Esophagus (tissue), 2 donors: ENCODE results near the gene MTHFSD. TPM values are rescaled to one million over a fixed set of nuclear protein-coding genes. Genes with fewer than 3 reads are reported as not detected.

Source experiments
- H3K27ac ChIP-seq, 2 donors: one replicate each; pipeline ENCODE4 v1.5.1; 2013; ENCODE audit warnings: low read depth in 2 of 2, mild to moderate bottlenecking in 2 of 2, inconsistent platforms in 1 of 2, low read length in 1 of 2, moderate library complexity in 1 of 2
- H3K27me3 ChIP-seq, 2 donors: one replicate each; pipeline ENCODE4 v1.6.1; 2013; ENCODE audit warnings: low read length in 2 of 2, control low read depth in 1 of 2, mild to moderate bottlenecking in 1 of 2; ENCODE audit not compliant: insufficient read depth in 2 of 2, control insufficient read depth in 1 of 2
- H3K36me3 ChIP-seq, 2 donors: one replicate each; pipeline ENCODE4 v1.6.1; 2013; ENCODE audit warnings: low read length in 1 of 2; ENCODE audit not compliant: control insufficient read depth in 2 of 2, insufficient read depth in 2 of 2
- H3K4me1 ChIP-seq, 2 donors: one replicate each; pipeline ENCODE4 v1.6.1; 2013; ENCODE audit warnings: low read length in 1 of 2; ENCODE audit not compliant: control insufficient read depth in 2 of 2, insufficient read depth in 2 of 2
- H3K4me3 ChIP-seq, 2 donors: one replicate each; pipeline ENCODE4 v1.5.1; 2013; ENCODE audit warnings: low read length in 2 of 2, mild to moderate bottlenecking in 2 of 2, low read depth in 1 of 2, moderate library complexity in 1 of 2
- H3K9me3 ChIP-seq, 2 donors: one replicate each; pipeline ENCODE4 v1.6.1; 2013; ENCODE audit warnings: mild to moderate bottlenecking in 2 of 2, low read depth in 1 of 2, low read length in 1 of 2, moderate library complexity in 1 of 2; ENCODE audit not compliant: control insufficient read depth in 2 of 2, insufficient read depth in 1 of 2
- WGBS, 2 donors: extraction: QIAGEN DNeasy Blood & Tissue Kit; methylation state at CpG; one replicate each; pipeline ENCODE4 v1.1.7; 2013; 5-methylcytosine and 5-hydroxymethylcytosine counted together
- polyA plus RNA-seq, 2 donors: library from polyadenylated mRNA; stranded (reverse); fragments of 200-250 nt; gene quantifications; one replicate each; pipeline ENCODE4 v1.2.3, GENCODE V29; 2013
- donor health status: healthy with polysubstance abuse.
- donor health status: Bipolar disorder and iron deficiency.

The MTHFSD gene, protein sequence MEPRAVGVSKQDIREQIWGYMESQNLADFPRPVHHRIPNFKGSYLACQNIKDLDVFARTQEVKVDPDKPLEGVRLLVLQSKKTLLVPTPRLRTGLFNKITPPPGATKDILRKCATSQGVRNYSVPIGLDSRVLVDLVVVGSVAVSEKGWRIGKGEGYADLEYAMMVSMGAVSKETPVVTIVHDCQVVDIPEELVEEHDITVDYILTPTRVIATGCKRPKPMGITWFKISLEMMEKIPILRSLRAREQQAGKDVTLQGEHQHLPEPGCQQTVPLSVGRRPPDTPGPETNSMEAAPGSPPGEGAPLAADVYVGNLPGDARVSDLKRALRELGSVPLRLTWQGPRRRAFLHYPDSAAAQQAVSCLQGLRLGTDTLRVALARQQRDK
- 10 to 100 TPM in 1 of 2 donors, 1 to 10 TPM in 1; 9.7 to 14.1 TPM for polyA plus RNA-seq

- Histone ChIP-seq H3K27me3 (no peaks in the 10 kb centered on the region), H3K36me3 (peaks cover 0 to 7% of the 10 kb centered on the region in 2 donors), H3K4me3 (peak within 1 kb of the TSS; percentile 82 to 90), H3K4me1 (peaks cover 0 to 9% of the 10 kb centered on the region in 2 donors), H3K9me3 (no peaks in the 10 kb centered on the region), H3K27ac (peak within 1 kb of the TSS; percentile 65 to 84)
- 5% methylated on average over 67 to 70 of the region's 70 CpGs for WGBS, 2 donors
These were observed at the start of gene MTHFSD for GRCh38 chr16:86554917-86555703. Gene MTHFSD (minus strand): TSS chr16:86555235. CDS start chr16:86555184, 51 bp downstream.

DNA sequence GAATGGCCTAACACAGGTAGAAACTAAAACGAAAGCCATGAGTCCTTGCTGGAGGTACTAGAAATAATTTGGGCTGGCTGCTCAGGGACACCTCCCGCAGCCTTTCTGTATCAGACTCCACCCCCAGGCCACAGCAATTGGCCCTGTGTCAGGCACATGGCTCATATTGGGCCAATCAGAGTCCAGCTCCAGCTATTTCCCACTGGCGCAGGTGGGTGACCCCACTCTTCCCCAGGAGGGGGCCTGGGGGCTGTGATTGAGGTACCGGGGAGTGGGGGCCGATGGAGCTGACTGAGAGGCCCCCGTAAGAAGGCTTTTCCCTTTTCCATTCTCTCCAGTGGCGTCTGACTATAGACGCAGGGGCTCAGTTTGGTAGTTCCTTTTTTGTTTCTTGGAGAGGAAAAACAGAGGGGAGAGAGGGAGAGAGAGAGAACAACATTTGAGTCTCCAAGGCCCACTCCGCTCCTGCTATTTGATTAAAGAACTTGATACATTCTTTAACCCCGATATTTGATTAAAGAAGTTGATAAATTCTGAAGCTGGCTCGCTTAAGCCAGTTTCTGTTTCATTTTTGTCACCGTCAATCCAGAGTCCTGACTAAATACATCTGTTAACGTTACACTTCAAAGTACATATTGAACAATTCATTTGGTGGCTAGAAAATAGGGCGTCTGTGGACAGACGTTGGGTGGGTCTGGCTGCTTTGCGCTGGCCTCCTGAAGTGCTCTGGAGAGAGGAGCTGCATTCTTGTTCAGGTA, 49.6 kb upstream of the MTHFSD start:
- no peaks in the 10 kb centered on the region for H3K36me3 ChIP-seq
- H3K27ac ChIP-seq = no peak overlapping the region
- no peaks in the 10 kb centered on the region for H3K27me3 ChIP-seq
- no peaks in the 10 kb centered on the region for H3K9me3 ChIP-seq
- H3K4me3 ChIP-seq = peak overlapping the region in 1 of 2 donors; percentile 21
- WGBS, 2 donors = 60 to 61% methylated on average over 16 of the region's 16 CpGs
- H3K4me1 ChIP-seq = no peaks in the 10 kb centered on the region

GRCh38 chr16:86602521-86602920, 47.5 kb upstream of the MTHFSD start:
- H3K36me3 ChIP-seq = no peaks in the 10 kb centered on the region
- no peaks in the 10 kb centered on the region for H3K27me3 ChIP-seq
- no peaks in the 10 kb centered on the region for H3K9me3 ChIP-seq
- H3K27ac ChIP-seq = no peak overlapping the region
- 73 to 77% methylated on average over 4 of the region's 4 CpGs for WGBS, 2 donors
- no peak overlapping the region for H3K4me3 ChIP-seq
- H3K4me1 ChIP-seq = no peaks in the 10 kb centered on the region

GRCh38 chr16:86601356-86601755, 46.3 kb upstream of the MTHFSD start:
- no peaks in the 10 kb centered on the region for H3K27me3 ChIP-seq
- WGBS, 2 donors = 86 to 87% methylated on average over 2 of the region's 2 CpGs
- no peaks in the 10 kb centered on the region for H3K36me3 ChIP-seq
- no peaks in the 10 kb centered on the region for H3K4me1 ChIP-seq
- no peak overlapping the region for H3K27ac ChIP-seq
- H3K9me3 ChIP-seq = no peaks in the 10 kb centered on the region
- H3K4me3 ChIP-seq = no peak overlapping the region

DNA sequence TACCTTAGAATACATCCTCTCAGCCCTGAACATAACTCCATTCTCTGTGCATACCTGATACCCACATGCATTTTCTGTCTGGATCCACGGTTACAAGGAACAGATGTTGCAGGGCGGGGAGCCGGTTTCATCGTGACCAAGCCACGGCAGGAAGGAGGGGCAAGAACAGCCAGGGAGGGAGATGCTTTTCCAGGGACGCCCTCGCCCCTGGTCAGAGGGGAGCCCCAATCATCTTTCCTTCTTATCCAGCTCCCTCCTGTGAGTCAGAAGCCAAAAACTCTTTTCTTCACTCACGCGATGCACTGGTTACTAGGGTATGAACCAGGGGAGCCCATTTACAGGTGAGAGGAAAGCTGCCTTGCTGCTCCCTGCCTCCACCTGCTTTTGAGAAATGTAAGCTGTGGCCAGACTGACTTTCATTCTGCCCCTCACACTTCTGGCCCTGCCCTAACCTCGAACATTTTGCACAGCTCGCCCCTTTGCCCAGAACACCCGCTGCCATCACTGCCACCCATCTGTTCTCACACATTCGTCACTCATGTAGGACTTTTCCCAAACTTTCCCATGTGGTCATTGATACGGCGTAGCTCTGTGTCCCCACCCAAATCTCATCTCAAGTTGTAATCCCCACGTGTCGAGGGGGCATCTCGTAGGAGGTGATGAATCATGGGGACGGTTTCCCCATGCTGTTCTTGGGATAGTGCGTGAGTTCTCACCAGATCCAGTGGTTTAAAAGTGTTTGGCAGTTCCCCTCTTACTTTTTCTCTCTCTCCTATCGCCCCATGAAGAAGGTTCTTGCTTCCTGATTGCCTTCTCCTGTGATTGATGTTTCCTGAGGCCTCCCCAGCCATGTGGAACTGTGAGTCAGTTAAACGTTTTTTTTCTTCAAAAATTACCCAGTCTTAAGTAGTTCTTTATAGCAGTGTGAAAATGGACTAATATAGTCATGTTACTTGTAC, 43.9 kb upstream of the MTHFSD start:
- no peak overlapping the region for H3K27ac ChIP-seq
- H3K4me1 ChIP-seq = no peaks in the 10 kb centered on the region
- H3K36me3 ChIP-seq = no peaks in the 10 kb centered on the region
- 63 to 64% methylated on average over 22 of the region's 22 CpGs for WGBS, 2 donors
- no peak overlapping the region for H3K4me3 ChIP-seq
- H3K27me3 ChIP-seq = no peaks in the 10 kb centered on the region
- H3K9me3 ChIP-seq = no peaks in the 10 kb centered on the region

- 53 to 55% methylated on average over 7 of the region's 7 CpGs for WGBS, 2 donors
- no peaks in the 10 kb centered on the region for H3K27me3 ChIP-seq
These were observed 43.0 kb upstream of the MTHFSD start for GRCh38 chr16:86597880-86598606.

DNA sequence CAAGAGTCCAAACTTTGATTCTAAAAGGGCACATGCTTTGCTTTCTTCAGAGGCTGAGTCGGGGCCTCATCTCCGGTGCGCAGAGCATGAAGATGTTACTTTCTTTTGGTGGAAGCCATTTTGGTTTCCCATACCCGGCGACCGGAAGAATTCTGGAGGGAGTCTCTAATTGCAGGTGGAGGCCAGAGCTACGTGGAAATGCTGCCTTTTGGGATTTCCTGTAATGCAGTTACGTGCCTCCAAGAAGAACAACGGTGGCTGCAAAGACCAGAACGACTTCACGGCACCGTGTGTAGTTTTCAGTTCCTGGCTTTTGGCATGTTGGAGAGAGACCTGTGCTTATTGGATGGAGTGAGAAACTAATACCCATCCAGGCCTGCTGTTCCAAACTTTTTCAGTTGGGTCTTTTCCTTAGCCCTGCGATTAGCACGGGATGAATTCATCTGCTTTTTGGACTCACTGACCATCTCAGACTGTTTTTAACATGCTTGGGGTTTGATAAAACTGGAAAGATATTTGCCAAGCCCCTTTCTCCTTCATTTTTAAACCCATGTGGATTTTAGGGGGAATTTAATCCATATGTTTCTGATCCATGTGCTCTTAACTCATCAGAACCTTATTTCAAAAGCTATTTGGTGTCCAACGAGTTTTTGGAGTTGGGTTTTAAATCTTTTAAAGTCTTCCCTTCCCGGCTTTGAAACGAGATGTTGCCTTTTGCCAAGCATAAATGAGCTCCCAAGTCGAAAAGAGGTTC, 42.3 kb upstream of the MTHFSD start:
- Histone ChIP-seq H3K4me1 (no peaks in the 10 kb centered on the region), H3K4me3 (no peak overlapping the region), H3K27me3 (no peaks in the 10 kb centered on the region), H3K27ac (no peak overlapping the region), H3K9me3 (no peaks in the 10 kb centered on the region), H3K36me3 (no peaks in the 10 kb centered on the region)
- WGBS, 2 donors = 79% methylated on average over 18 of the region's 18 CpGs

More at GRCh38 chr16:86597880-86598606, 43.0 kb upstream of the MTHFSD start:
- Histone ChIP-seq H3K27ac (no peak overlapping the region), H3K4me3 (no peak overlapping the region), H3K4me1 (no peaks in the 10 kb centered on the region), H3K36me3 (no peaks in the 10 kb centered on the region), H3K9me3 (no peaks in the 10 kb centered on the region)

GRCh38 chr16:86595983-86596605, 41.1 kb upstream of the MTHFSD start:
- 60 to 61% methylated on average over 10 of the region's 10 CpGs for WGBS, 2 donors
- Histone ChIP-seq H3K27me3 (no peaks in the 10 kb centered on the region), H3K9me3 (no peaks in the 10 kb centered on the region), H3K4me3 (no peak overlapping the region), H3K36me3 (no peaks in the 10 kb centered on the region), H3K27ac (no peak overlapping the region), H3K4me1 (no peaks in the 10 kb centered on the region)
